Left kidney (tissue), 2 donors: Measurements from ENCODE around the gene GPR137. TPM values are rescaled to one million over a fixed set of nuclear protein-coding genes. Genes with fewer than 3 reads are reported as not detected.

ENCODE experiments used
- DNase-seq: peaks from one replicate; pipeline ENCODE4 v3.0.0-alpha.2; 2013
- polyA plus RNA-seq: library from polyadenylated mRNA; unstranded; fragments of 120-200 nt; gene quantifications from one replicate; pipeline ENCODE4 v1.2.1, GENCODE V29; 2013; ENCODE audit not compliant: insufficient read length

Gene GPR137
- polyA plus RNA-seq, 1 donor = 32.5 TPM

DNA sequence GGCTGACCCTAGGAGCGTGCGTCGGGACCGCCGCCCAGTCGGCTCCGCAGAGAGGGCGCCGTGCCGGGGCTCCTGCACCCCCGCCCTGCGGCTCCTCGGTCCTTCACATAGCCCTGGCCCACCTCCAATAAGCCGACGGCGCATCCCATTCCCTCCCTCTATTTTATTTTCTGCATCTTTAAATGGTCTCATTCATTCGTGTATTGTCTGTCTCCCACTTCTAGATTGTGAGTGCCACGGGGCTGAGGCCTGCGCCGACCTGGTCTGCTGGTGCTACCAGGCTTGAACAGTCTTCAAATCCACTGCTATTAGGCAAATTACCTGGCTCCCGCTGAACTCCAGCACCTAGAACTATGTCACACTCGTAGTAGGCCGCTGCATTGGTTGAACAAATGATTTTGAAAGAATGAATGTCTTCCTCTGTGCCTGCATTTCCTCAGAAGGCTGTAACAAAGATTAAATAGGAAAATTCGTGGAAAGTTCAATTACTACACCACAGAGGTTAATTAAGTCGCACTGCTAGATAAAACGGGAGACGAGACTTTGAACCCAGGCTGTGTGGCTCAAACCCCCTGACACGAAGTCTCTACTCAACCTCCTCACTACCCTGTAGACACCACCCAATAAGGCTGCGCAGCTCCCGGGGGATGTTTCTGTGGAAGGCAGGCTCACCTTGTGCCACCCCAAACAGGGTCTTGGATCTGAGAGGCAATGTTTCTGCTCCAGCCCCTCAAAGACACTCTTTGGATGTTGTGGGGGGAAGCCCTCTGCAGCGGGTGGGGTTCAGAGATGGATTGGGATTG lies 37.7 kb upstream of the GPR137 start:
- DNase-seq = no peak

DNA sequence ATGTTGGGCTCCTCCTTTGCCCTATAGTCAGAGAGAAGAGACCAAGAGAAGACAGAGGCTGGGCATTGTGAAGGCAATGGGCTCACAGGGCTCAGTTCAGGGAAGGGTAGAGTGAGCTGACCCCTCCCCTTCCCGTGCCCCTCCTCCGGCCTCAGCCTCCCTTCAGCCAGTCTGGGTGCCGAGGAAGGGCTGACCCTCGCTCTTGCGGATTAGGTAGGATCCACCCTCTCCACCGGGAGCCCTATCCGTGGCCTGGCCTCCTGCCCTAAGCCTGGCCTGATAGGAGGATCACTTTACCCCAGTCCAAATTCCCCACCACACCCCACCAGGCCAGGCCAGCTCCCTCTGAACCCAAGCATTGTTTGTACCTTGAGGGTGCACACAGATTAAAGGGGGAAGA lies 37.1 kb upstream of the GPR137 start:
- DNase-seq = no peak

- DNase-seq = no peak
These were observed 36.6 kb upstream of the GPR137 start for GRCh38 chr11:64249038-64249437.

- DNase-seq = no peak
These were observed 35.9 kb upstream of the GPR137 start for GRCh38 chr11:64249563-64250414.

GRCh38 chr11:64250415-64251015 lies 35.1 kb upstream of the GPR137 start:
- no peak for DNase-seq

DNA sequence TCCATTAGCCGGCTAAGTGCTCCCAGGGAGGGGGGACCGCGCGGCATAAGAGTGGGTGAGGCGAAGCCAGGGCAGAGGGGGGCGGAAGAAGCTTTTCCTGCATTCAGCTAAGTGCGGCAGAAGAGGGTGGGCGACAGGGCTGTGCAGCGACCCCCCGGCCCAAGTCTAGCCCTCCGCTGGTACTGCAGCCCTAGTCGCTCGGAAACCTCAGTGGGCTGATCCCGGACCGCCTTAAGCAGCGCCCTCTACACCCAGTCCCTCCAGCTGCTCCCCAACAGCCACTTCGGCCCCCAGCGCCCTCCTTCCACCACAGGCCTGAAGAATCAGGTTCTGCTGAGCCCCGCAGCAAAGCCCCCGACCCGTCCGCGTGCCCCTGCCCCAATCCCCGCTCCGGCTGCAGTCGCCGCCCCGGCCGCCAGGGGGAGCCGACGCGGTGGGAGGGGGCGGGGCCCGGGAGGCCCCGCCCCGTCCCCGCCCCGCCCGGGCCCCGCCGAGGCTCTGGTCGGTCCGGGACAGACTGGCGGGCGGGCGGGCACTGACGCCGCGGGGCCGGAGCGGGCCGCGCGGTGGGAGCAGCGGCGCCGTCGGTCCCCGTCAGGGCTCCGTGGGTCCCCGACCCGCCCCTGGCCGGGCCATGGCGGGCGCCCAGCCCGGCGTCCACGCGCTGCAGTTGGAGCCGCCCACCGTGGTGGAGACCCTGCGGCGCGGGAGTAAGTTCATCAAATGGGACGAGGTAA lies 34.5 kb upstream of the GPR137 start, which contains the start of gene PLCB3:
Gene PLCB3 (plus strand): TSS at position 515 of the 737 bp plus-strand sequence. CDS start 120 bp downstream, at position 635.
- DNase-seq = no peak

DNA sequence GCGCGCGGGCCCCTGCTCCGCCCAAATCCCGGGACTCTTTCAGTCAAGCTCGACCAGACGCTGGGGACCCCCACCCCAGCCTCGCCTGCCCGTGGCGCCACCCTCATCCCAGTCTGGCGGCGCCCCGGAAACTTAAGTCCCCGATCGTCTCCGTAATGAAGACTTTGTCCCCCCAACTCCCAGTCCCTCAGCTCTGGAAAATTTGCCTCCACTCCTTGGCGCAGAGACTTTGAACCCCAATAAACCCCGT lies 34.0 kb upstream of the GPR137 start:
- DNase-seq = no peak

DNA sequence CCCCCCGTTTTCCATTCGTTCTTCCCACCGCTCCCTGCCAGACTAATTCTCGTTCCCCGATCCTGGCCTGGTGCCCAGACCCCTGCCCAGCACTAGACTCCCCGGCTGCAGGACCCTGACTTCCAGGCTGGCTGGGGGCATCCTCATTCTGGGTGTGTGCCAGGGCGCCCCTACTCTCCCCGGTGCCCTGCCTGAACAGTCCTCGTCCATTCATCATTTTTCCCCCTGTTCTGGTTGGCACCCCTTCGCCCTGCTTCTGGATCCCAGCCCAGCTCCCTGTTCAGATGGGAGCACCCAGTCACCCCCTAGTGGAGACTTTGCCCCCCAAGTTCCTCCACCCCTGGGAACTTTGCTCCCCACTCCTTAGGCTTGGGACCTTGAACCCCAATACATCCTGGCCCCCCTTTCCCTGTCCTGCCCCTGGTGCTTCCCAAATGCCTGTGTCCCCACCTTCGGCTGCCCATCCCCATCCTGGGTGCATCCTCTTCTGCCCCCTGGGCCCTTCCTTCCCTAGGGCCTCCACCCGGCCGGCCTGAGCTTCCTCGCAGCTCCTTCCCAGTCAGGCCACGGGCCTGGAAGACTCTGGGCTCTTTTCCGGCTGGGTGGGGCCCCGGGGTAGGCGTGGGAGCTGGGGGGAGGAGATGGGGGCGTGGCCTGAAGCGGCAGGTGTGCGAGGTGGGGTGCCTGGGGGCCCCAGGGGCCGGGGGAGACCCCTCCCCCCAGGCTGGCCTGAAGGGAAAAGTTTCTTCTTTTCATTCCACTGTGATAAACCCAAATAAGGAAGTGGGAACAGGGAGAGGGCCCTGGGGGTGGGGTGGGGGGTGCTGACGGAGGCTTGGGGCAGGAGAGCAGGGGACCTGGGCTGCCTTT lies 33.4 kb upstream of the GPR137 start:
- DNase-seq = no peak

GRCh38 chr11:64253043-64253442 lies 32.6 kb upstream of the GPR137 start:
- no peak for DNase-seq

- no peak for DNase-seq
These were observed 32.2 kb upstream of the GPR137 start for GRCh38 chr11:64253481-64253880.

GRCh38 chr11:64254326-64254725 lies 31.3 kb upstream of the GPR137 start:
- no peak for DNase-seq

- DNase-seq = no peak
These were observed 30.2 kb upstream of the GPR137 start for GRCh38 chr11:64255135-64256128.

GRCh38 chr11:64256300-64256699 lies 29.3 kb upstream of the GPR137 start:
- no peak for DNase-seq

GRCh38 chr11:64258356-64258755 lies 27.3 kb upstream of the GPR137 start:
- DNase-seq = no peak

- no peak for DNase-seq
These were observed 26.6 kb upstream of the GPR137 start for GRCh38 chr11:64258946-64259532.

- DNase-seq = no peak
These were observed 26.0 kb upstream of the GPR137 start for GRCh38 chr11:64259533-64260067.

DNA sequence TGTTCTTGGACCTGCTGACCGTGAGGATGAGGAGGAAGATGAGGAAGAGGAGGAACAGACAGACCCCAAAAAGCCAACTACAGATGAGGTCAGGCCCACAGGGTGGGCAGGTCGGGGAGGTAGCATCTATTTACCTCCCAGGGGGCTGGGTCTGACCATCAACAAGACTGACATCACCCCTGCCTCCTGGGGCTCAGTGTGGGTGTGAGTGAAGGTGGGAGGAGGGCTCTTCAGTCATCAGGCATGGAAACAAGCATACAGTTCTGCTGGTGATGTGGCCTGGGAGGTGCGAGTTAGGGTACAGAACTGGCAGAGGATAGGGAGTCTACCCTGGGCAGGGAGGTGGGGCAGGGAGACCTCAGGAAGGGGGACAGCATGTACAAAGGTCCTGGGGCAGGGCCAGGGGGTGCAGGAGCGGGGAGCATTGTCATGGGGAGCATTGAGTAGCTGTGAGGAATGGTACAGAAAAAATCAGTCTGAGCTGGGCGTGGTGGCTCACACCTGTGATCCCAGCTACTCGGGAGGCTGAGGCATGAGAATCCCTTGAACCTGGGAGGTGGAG lies 25.4 kb upstream of the GPR137 start:
- no peak for DNase-seq

- no peak for DNase-seq
These were observed 24.0 kb upstream of the GPR137 start for GRCh38 chr11:64261556-64262080.
